Measurements from ENCODE around the gene HSF5. TPM values are rescaled to one million over a fixed set of nuclear protein-coding genes. Genes with fewer than 3 reads are reported as not detected.

HSF5 gene
- total and polyA plus RNA-seq, 7 donors = under 0.01 to 0.29 TPM; not detected in 5

GRCh38 chr17:58413684-58414083, 74.5 kb downstream of the HSF5 start:
- intact Hi-C loops (cut with DNase I) = no loop called here
- Histone ChIP-seq H3K36me3 (no peaks in the 10 kb centered on the region), H3K27ac (no peak overlapping the region), H3K27me3 (no peaks in the 10 kb centered on the region), H3K9me3 (no peaks in the 10 kb centered on the region), H3K4me1 (peaks cover 0 to 7% (median 2%) of the 10 kb centered on the region in 4 donors), H3K4me3 (no peak overlapping the region)
- no peak for DNase-seq
- WGBS, 2 donors = 10 to 65% methylated on average over 2 of the region's 2 CpGs
- TF ChIP-seq EP300 (IDR thresholded peaks at IDR 0.05) (no peak), POLR2AphosphoS5 (IDR thresholded peaks at IDR 0.05) (no peak), CTCF (IDR thresholded peaks at IDR 0.05) (no peak), POLR2A (IDR thresholded peaks at IDR 0.05) (no peak)

GRCh38 chr17:58412961-58413586, 75.1 kb downstream of the HSF5 start:
- Histone ChIP-seq H3K27ac (no peak overlapping the region), H3K36me3 (no peaks in the 10 kb centered on the region), H3K4me3 (no peak overlapping the region), H3K27me3 (no peaks in the 10 kb centered on the region), H3K4me1 (peaks cover 0 to 7% (median 2%) of the 10 kb centered on the region in 4 donors), H3K9me3 (no peaks in the 10 kb centered on the region)
- intact Hi-C loops (cut with DNase I) = no loop called here
- no peak for DNase-seq
- TF ChIP-seq CTCF (IDR thresholded peaks at IDR 0.05) (no peak), POLR2AphosphoS5 (IDR thresholded peaks at IDR 0.05) (no peak), EP300 (IDR thresholded peaks at IDR 0.05) (no peak)
- 14 to 69% methylated on average over 3 of the region's 3 CpGs for WGBS, 2 donors

- Histone ChIP-seq H3K4me3 (no peak overlapping the region), H3K9me3 (no peaks in the 10 kb centered on the region), H3K27ac (no peak overlapping the region), H3K27me3 (no peaks in the 10 kb centered on the region), H3K4me1 (no peaks in the 10 kb centered on the region), H3K36me3 (no peaks in the 10 kb centered on the region)
- no peak for DNase-seq
- WGBS, 2 donors = 22 to 79% methylated on average over 1 of the region's 1 CpG
- intact Hi-C loops (cut with DNase I) = no loop called here
- TF ChIP-seq CTCF (IDR thresholded peaks at IDR 0.05) (no peak), POLR2A (IDR thresholded peaks at IDR 0.05) (no peak), POLR2AphosphoS5 (IDR thresholded peaks at IDR 0.05) (no peak), EP300 (IDR thresholded peaks at IDR 0.05) (no peak)
These were observed 76.0 kb downstream of the HSF5 start for GRCh38 chr17:58412064-58412703.

GRCh38 chr17:58411408-58411894, 76.8 kb downstream of the HSF5 start:
- intact Hi-C loops (cut with DNase I) = no loop called here
- DNase-seq = no peak
- no peak overlapping the region for H3K4me3 ChIP-seq
- no peaks in the 10 kb centered on the region for H3K4me1 ChIP-seq
- H3K27ac ChIP-seq = no peak overlapping the region
- WGBS, 2 donors = 19 to 63% methylated on average over 1 of the region's 1 CpG
- no peaks in the 10 kb centered on the region for H3K36me3 ChIP-seq
- H3K9me3 ChIP-seq = no peaks in the 10 kb centered on the region
- no peak for TF ChIP-seq EP300 (IDR thresholded peaks at IDR 0.05)
- TF ChIP-seq POLR2AphosphoS5 (IDR thresholded peaks at IDR 0.05) = no peak
- TF ChIP-seq CTCF (IDR thresholded peaks at IDR 0.05) = no peak
- TF ChIP-seq POLR2A (IDR thresholded peaks at IDR 0.05) = no peak
- H3K27me3 ChIP-seq = no peaks in the 10 kb centered on the region
